ENCODE measurements around the gene IL1RL1.

IL1RL1 gene

DNA sequence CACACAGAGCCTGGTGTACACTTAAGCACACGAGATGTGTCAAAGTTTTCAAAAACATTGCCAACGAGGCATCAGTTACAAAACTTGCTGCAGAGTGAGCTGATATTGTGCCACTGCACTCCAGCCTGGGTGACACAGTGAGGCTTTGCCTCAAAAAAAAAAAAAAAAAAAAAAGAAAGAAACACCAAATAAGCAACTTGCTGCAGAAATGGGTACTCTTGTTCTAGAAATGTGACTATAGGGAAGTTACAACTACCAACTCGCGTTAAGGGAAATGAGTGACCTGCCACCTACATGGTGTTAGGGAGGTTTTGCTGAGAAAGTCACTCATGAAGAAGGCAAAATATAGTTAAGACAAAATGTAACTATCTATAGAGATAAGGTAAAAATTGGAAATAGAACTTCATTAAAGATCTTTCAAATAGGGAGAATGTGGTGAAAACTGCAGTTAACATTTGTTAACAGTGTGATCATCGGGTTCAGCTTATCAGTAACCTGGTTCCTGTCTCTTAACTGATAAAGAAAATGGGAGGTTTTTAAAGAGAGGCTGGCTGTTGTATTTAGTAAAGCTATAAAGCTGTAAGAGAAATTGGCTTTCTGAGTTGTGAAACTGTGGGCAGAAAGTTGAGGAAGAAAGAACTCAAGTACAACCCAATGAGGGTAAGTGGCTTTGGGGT lies at the start of gene IL1RL1:
TSS of gene IL1RL1 (plus strand) at position 600 of the 677 bp plus-strand sequence. CDS start 26,702 bp downstream, outside the sequence.
- DNase-seq: no peak

GRCh38 chr2:102262216-102263129 lies 48.9 kb upstream of the IL1RL1 start:
- DNase-seq: no peak

DNA sequence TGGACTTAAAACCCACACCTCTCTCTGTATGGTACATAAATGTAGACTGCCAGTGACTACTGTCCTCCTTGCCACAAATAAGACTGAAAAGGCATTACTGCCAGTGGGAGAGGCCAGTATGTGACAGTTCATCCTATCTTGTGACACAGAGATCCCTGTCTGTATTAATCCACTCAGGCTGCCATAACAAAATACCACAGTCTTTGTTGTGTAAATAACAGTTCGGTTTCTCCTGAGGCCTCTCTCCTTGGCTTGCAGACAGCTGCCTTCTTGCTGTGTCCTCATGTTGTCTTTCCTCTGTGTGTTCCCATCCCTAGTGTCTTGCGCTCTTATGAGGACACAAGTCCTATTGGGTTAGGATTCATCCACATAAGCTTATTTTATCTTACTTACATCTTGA lies 46.4 kb upstream of the IL1RL1 start:
- no peak for DNase-seq

DNA sequence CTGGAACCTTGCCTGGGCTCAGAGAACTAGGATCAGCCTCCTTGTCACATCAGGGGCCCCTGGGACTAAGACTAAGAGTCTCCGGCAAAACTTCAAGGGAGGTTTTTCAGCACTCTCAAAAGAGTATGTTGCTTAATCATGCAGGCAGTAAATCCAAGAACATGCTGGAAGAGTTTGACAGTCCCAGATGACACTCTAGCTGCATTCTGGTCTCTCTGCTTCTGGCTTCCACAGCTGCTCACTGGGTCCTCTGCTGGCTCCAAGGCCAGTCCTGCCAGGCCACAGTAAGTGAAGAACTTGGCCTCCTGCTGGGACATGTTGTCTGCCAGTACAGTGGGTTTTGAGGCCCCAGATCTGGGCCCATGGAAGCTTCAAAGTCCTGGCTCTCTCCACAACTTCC lies 45.2 kb upstream of the IL1RL1 start:
- no peak for DNase-seq

GRCh38 chr2:102267774-102268173 lies 43.6 kb upstream of the IL1RL1 start:
- DNase-seq: no peak

GRCh38 chr2:102268510-102269199 lies 42.7 kb upstream of the IL1RL1 start:
- no peak for DNase-seq

GRCh38 chr2:102269200-102269524 lies 42.2 kb upstream of the IL1RL1 start:
- DNase-seq: no peak

- no peak for DNase-seq
Observed at GRCh38 chr2:102271844-102272243, 39.5 kb upstream of the IL1RL1 start.

DNA sequence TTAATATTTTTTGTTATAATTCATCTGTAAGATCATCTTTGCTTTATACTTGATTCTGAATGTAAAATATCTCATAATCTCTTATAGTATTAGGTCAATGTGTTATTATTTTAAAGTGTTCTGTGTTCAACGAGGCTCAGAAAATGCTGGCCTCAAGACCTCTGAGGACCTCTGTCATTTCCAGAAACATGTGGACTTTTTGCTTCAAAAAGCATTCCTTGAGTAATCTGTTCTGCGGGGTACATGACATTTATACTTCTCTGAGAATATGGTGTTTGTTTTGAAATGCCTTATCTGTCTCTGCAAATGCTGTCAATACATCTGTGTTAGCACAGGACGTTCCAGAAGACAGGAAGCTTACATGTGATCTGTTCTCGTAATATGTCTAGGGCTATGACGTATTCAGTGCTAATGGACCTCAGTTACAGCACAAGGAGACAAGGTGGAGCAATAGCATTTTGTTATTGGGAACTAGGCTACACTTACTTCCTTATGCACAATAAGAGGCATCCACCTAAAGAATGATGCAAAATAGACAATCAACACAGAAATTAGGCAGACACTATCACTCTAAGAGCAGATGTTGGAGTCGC lies 37.6 kb upstream of the IL1RL1 start:
- no peak for DNase-seq

- DNase-seq: no peak
Observed at GRCh38 chr2:102276549-102277201, 34.7 kb upstream of the IL1RL1 start.

GRCh38 chr2:102277202-102277700 lies 34.1 kb upstream of the IL1RL1 start:
- no peak for DNase-seq

- DNase-seq: no peak
Observed at GRCh38 chr2:102278720-102279390, 32.5 kb upstream of the IL1RL1 start.

DNA sequence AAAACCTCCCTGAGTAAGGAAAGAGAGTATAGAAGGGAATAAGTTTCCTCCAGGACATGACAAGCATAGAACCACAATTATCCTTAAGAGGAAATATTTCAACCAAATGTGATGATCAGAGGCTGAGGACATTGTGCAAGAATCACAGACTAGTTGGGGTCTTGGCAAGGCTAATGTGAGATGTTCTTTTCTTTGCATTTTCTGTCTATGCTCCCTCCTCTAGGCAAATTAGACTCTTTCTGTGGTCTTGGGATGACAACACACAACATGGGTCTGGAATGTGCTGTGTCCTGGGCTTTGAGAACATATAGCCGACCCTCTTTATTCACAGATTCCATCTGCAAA lies 32.0 kb upstream of the IL1RL1 start:
- no peak for DNase-seq

- no peak for DNase-seq
Observed at GRCh38 chr2:102282678-102283091, 28.7 kb upstream of the IL1RL1 start.

DNA sequence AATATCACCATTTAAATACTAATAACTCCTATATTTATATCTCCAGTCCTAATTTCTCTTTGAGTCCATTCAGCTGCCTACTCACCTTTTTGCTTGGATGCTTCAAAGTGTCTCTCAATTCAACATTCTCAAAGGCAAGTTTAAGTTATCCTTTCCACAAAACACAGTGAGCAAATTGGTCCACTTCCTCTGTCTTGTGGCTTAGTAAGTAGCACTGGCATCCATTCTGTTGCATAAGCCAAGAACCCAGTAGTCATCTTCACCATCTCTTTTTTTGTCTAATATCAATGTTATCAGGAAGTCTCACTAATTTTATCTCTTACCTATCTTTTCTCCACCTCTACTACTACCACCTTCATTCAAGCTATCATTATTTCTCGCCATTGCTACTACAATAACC lies 27.4 kb upstream of the IL1RL1 start:
- no peak for DNase-seq

DNA sequence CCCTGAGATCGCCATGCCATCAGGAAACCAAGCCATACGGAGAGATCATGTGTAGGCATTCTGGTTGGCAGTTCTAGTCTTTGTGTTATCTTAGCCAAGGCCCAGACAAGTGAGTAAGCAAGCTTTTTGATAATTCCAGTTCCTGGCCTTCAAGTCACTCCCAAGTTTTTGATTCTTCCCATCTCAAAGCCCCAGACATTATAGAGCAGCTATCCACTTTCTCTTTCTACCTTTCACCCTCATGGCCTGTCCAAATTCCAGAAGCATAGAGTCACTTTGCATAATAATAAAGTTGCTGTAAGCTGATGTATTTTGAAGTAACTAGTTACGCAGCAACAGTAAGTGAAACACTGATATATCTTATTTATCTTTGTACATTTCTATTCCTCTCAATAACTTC lies 26.8 kb upstream of the IL1RL1 start:
- no peak for DNase-seq

DNA sequence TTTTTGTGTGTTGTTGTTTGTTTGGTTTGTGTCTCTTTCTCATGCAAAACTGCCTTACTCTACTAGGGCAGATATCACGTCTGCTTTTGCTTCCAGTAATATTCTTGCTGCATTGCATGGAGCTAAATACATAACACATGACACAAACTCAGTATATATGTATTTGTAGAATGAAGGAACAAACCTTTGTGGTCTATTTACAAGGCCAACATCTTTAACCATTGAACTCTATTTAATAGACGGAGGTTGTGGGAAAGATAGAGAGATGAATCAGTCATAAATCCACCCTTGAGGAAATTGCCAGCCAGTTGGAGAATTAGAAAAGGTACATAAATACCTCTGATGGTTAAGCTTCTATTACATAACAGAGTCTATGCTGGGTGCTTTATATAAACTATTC lies 26.0 kb upstream of the IL1RL1 start:
- DNase-seq: no peak

GRCh38 chr2:102286041-102286440 lies 25.3 kb upstream of the IL1RL1 start:
- no peak for DNase-seq

GRCh38 chr2:102289129-102289528 lies 22.2 kb upstream of the IL1RL1 start:
- DNase-seq: no peak

DNA sequence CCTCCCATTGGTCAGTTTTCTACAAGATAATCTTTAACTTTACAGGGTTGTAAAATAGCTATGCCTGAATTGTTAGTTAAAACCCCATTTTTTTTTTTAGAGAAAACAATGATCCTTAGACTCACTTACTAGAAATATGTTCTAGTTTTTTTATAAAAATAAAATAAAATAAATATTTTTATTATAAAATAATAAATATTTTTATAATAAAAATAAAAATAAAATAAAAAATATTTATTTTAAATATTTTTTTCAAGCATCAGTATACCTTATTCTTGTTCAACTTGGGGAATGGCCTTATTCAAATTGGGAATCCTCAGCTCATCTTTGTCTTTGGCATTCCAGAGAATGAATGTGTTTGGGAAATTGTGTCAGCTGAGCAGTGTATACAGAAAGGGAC lies 20.8 kb upstream of the IL1RL1 start:
- DNase-seq: no peak

DNA sequence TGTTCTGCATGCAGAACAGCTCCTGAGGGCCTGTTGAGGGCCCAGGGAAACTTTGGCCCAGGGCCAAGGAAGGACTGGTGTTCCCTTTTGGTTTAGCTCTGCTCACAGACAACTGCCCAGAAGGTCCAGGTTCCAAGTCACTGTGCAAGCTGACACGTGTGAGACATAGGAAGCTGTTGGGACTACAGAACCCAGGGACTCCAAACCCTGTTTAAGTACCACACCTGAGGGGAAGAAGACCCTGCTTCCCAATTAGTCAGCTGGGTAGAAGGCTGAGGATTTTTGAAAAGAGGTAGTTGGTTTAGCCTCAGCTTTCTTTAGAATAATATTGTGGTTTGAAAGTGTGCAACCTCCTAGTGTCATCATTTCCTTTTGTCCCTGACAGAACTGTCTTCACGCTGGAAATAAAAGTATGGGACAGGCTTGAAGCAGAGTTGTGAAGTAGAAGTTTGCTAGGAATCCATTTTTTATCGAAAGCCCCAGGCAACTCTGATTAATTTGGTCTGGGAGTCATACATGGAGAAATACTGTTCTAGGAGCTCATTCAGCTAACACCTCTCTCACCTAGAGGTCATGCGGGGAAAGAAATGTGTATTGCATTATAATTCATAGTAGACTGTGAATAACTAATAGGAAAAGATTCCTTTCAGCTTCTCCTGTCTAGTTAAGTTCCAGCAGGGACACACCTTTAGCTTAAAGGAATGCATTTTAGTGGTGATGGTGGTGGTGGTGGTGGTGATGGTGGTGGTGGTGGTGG lies 19.9 kb upstream of the IL1RL1 start:
- DNase-seq: no peak

Measured in left hindlimb (tissue), 1 donor.